ENCODE data around the gene ZBTB9.

GRCh38 chr6:33416386-33417127 lies 37.8 kb upstream of the ZBTB9 start:
- TF ChIP-seq CTCF (IDR thresholded peaks at IDR 0.05) (no peak), RAD21 (IDR thresholded peaks at IDR 0.05; ENCODE audit: low read length) (no peak), SMC3 (IDR thresholded peaks at IDR 0.05; ENCODE audit: low read depth, low read length) (no peak), PBX3 (IDR thresholded peaks at IDR 0.05) (no peak), FOSL2 (IDR thresholded peaks at IDR 0.05; ENCODE audit: borderline replicate concordance, low read depth) (no peak), POLR2AphosphoS5 (IDR thresholded peaks at IDR 0.05; ENCODE audit: low read depth, low read length) (no peak)
